IgD-negative memory B cell (primary cell): ENCODE measurements around the gene LSM7. TPM values are rescaled to one million over a fixed set of nuclear protein-coding genes. Genes with fewer than 3 reads are reported as not detected.
A peak's percentile ranks its signal among the peaks of the same experiment; 100 is the strongest.

Experiments used
- H3K27ac Mint-ChIP-seq, 3 donors: one replicate each; pipeline ENCODE4 v1.8.0; 2020 to 2022; ENCODE audit warnings: mild to moderate bottlenecking in 3 of 3, mixed read lengths in 3 of 3, moderate library complexity in 1 of 3
- H3K27me3 Mint-ChIP-seq: one replicate; pipeline ENCODE4 v1.8.0; 2021; ENCODE audit warnings: mixed read lengths
- H3K36me3 Mint-ChIP-seq: one replicate; pipeline ENCODE4 v1.8.0; 2020; ENCODE audit warnings: mild to moderate bottlenecking, mixed read lengths
- H3K4me1 Mint-ChIP-seq, 3 donors: one replicate each; pipeline ENCODE4 v1.8.0; 2020 to 2022; ENCODE audit warnings: mixed read lengths in 3 of 3, mild to moderate bottlenecking in 1 of 3
- H3K4me3 Mint-ChIP-seq, 4 donors: one replicate each; pipeline ENCODE4 v1.8.0; 2020 to 2022; ENCODE audit warnings: mild to moderate bottlenecking in 4 of 4, mixed read lengths in 4 of 4, moderate library complexity in 3 of 4
- H3K9me3 Mint-ChIP-seq, 3 donors: one replicate each; pipeline ENCODE4 v1.8.0; 2020 to 2021; ENCODE audit warnings: mixed read lengths in 3 of 3, mild to moderate bottlenecking in 1 of 3
- polyA plus RNA-seq: library from polyadenylated mRNA; unstranded; fragments of 300-500 nt; fragmentation: Illumina TruSeq; gene quantifications from one replicate; pipeline ENCODE4 v1.2.3, GENCODE V29; 2021

LSM7 gene
- polyA plus RNA-seq, 1 donor from 2014 or later, result 308 TPM

GRCh38 chr19:2294687-2295335, 33.6 kb downstream of the LSM7 start:
- Mint-ChIP-seq H3K4me3 (peak overlapping the region in 2 of 4 donors; percentile 76 to 80), H3K27ac (peak overlapping the region; percentile 82 to 91 (median 90)), H3K36me3 (peaks cover 5% of the 10 kb centered on the region), H3K27me3 (no peaks in the 10 kb centered on the region), H3K4me1 (peaks cover 11 to 16% (median 16%) of the 10 kb centered on the region in 3 donors), H3K9me3 (no peaks in the 10 kb centered on the region)

- H3K4me1 Mint-ChIP-seq, result peaks cover 24 to 32% (median 31%) of the 10 kb centered on the region in 3 donors
- H3K27ac Mint-ChIP-seq, result peak overlapping the region in 2 of 3 donors; percentile 84 to 92
- peaks cover 3% of the 10 kb centered on the region for H3K27me3 Mint-ChIP-seq
- H3K9me3 Mint-ChIP-seq, result no peaks in the 10 kb centered on the region
- H3K36me3 Mint-ChIP-seq, result peaks cover 6% of the 10 kb centered on the region
- H3K4me3 Mint-ChIP-seq, result peak overlapping the region; percentile 87 to 90 (median 89)
Observed at GRCh38 chr19:2291185-2291751, 37.1 kb downstream of the LSM7 start.

- H3K4me1 Mint-ChIP-seq, result peaks cover 24 to 32% (median 28%) of the 10 kb centered on the region in 3 donors
- H3K9me3 Mint-ChIP-seq, result no peaks in the 10 kb centered on the region
- H3K27me3 Mint-ChIP-seq, result peaks cover 3% of the 10 kb centered on the region
- H3K27ac Mint-ChIP-seq, result peak overlapping the region in 2 of 3 donors; percentile 84 to 92
- peaks cover 5% of the 10 kb centered on the region for H3K36me3 Mint-ChIP-seq
- peak overlapping the region; percentile 87 to 90 (median 89) for H3K4me3 Mint-ChIP-seq
Observed at GRCh38 chr19:2290441-2291184, 37.8 kb downstream of the LSM7 start.

- Mint-ChIP-seq H3K27me3 (peaks cover 3% of the 10 kb centered on the region), H3K27ac (peak overlapping the region; percentile 88 to 94 (median 92)), H3K4me3 (peak overlapping the region; percentile 89 to 97 (median 91)), H3K36me3 (peaks cover 3% of the 10 kb centered on the region), H3K4me1 (peaks cover 20 to 32% (median 24%) of the 10 kb centered on the region in 3 donors), H3K9me3 (no peaks in the 10 kb centered on the region)
Observed at GRCh38 chr19:2289714-2290435, 38.5 kb downstream of the LSM7 start.

GRCh38 chr19:2288818-2289713, 39.3 kb downstream of the LSM7 start:
- H3K4me3 Mint-ChIP-seq, result peak overlapping the region; percentile 89 to 97 (median 91)
- peaks cover 3% of the 10 kb centered on the region for H3K27me3 Mint-ChIP-seq
- no peaks in the 10 kb centered on the region for H3K9me3 Mint-ChIP-seq
- H3K27ac Mint-ChIP-seq, result peak overlapping the region; percentile 88 to 94 (median 92)
- H3K4me1 Mint-ChIP-seq, result peaks cover 17 to 30% (median 23%) of the 10 kb centered on the region in 3 donors
- H3K36me3 Mint-ChIP-seq, result peaks cover 3% of the 10 kb centered on the region

GRCh38 chr19:2288338-2288817, 40.0 kb downstream of the LSM7 start:
- Mint-ChIP-seq H3K9me3 (no peaks in the 10 kb centered on the region), H3K27me3 (peaks cover 3% of the 10 kb centered on the region), H3K4me3 (peak overlapping the region in 3 of 4 donors; percentile 57 to 92 (median 90)), H3K36me3 (peaks cover 1% of the 10 kb centered on the region), H3K27ac (peak overlapping the region; percentile 88 to 94 (median 92)), H3K4me1 (peaks cover 14 to 24% (median 19%) of the 10 kb centered on the region in 3 donors)

GRCh38 chr19:2287585-2288337, 40.6 kb downstream of the LSM7 start:
- H3K27ac Mint-ChIP-seq, result peak overlapping the region in 2 of 3 donors; percentile 92 to 94
- peak overlapping the region in 3 of 4 donors; percentile 41 to 92 (median 90) for H3K4me3 Mint-ChIP-seq
- H3K36me3 Mint-ChIP-seq, result peaks cover 1% of the 10 kb centered on the region
- H3K27me3 Mint-ChIP-seq, result peaks cover 3% of the 10 kb centered on the region
- no peaks in the 10 kb centered on the region for H3K9me3 Mint-ChIP-seq
- peaks cover 16 to 21% (median 16%) of the 10 kb centered on the region in 3 donors for H3K4me1 Mint-ChIP-seq

GRCh38 chr19:2286402-2287140, 41.8 kb downstream of the LSM7 start:
- peak overlapping the region in 2 of 4 donors; percentile 58 to 68 for H3K4me3 Mint-ChIP-seq
- peaks cover 1% of the 10 kb centered on the region for H3K36me3 Mint-ChIP-seq
- H3K9me3 Mint-ChIP-seq, result no peaks in the 10 kb centered on the region
- H3K4me1 Mint-ChIP-seq, result peaks cover 16 to 22% (median 20%) of the 10 kb centered on the region in 3 donors
- peak overlapping the region in 2 of 3 donors; percentile 31 to 89 for H3K27ac Mint-ChIP-seq
- peaks cover 3% of the 10 kb centered on the region for H3K27me3 Mint-ChIP-seq

GRCh38 chr19:2283835-2284507, 44.4 kb downstream of the LSM7 start:
- no peaks in the 10 kb centered on the region for H3K36me3 Mint-ChIP-seq
- peaks cover 3% of the 10 kb centered on the region for H3K27me3 Mint-ChIP-seq
- H3K4me3 Mint-ChIP-seq, result peak overlapping the region in 2 of 4 donors; percentile 12 to 48
- H3K4me1 Mint-ChIP-seq, result peaks cover 9 to 18% (median 10%) of the 10 kb centered on the region in 3 donors
- peak overlapping the region in 1 of 3 donors; percentile 89 for H3K27ac Mint-ChIP-seq
- no peaks in the 10 kb centered on the region for H3K9me3 Mint-ChIP-seq

- H3K9me3 Mint-ChIP-seq, result no peaks in the 10 kb centered on the region
- H3K27me3 Mint-ChIP-seq, result no peaks in the 10 kb centered on the region
- peak overlapping the region in 1 of 3 donors; percentile 85 for H3K27ac Mint-ChIP-seq
- H3K36me3 Mint-ChIP-seq, result no peaks in the 10 kb centered on the region
- peak overlapping the region in 3 of 4 donors; percentile 48 to 71 (median 70) for H3K4me3 Mint-ChIP-seq
- H3K4me1 Mint-ChIP-seq, result peaks cover 1 to 8% (median 6%) of the 10 kb centered on the region in 3 donors
Observed at GRCh38 chr19:2282862-2283237, 45.5 kb downstream of the LSM7 start.

- no peaks in the 10 kb centered on the region for H3K27me3 Mint-ChIP-seq
- peak within 1 kb of the TSS; percentile 23 to 85 (median 31) for H3K27ac Mint-ChIP-seq
- peaks cover under 1% of the 10 kb centered on the region for H3K36me3 Mint-ChIP-seq
- peaks cover 6 to 8% (median 6%) of the 10 kb centered on the region in 3 donors for H3K4me1 Mint-ChIP-seq
- peak within 1 kb of the TSS; percentile 48 to 86 (median 70) for H3K4me3 Mint-ChIP-seq
- H3K9me3 Mint-ChIP-seq, result no peaks in the 10 kb centered on the region
Observed at GRCh38 chr19:2282062-2282861, 46.1 kb downstream of the LSM7 start, which contains the start of gene PEAK3. Gene PEAK3, minus strand, starts transcription at chr19:2282175. Its CDS starts 1,244 bp downstream, at chr19:2280931.
